T47D (cell line): ENCODE measurements around the gene TAF4.

Source experiments
- DNase-seq, 2 experiments: peaks; one replicate each; pipeline versions ENCODE4 v3.0.0 to v3.0.0-alpha.2; 2011 to 2012; ENCODE audit warnings: low read depth in 1 of 2, low spot score in 1 of 2
- JUND ChIP-seq: IDR thresholded peaks from 2 replicates; pipeline ENCODE4 v1.6.1; 2012; ENCODE audit warnings: low read depth
- in situ Hi-C: cut with HindIII; loops from 2 replicates; pipeline ENCODE4 v1.10.0; 2016; ENCODE audit warnings: low sequenced_read_pairs, low pct_unique_long_range_greater_than_20kb

The TAF4 gene

GRCh38 chr20:61927193-61927825 lies 138.4 kb downstream of the TAF4 start:
- DNase-seq: no peak
- no peak for TF ChIP-seq JUND
- in situ Hi-C loops: no loop called here

GRCh38 chr20:61926796-61927192 lies 138.9 kb downstream of the TAF4 start:
- TF ChIP-seq JUND: no peak
- in situ Hi-C loops: no loop called here
- no peak for DNase-seq

GRCh38 chr20:61926253-61926613 lies 139.4 kb downstream of the TAF4 start:
- TF ChIP-seq JUND: no peak
- no peak for DNase-seq
- in situ Hi-C loops: no loop called here

GRCh38 chr20:61925555-61926252 lies 140.0 kb downstream of the TAF4 start:
- peak in 1 of 2 experiments; percentile 32 for DNase-seq
- in situ Hi-C loops: no loop called here
- TF ChIP-seq JUND: no peak

GRCh38 chr20:61924858-61925554 lies 140.7 kb downstream of the TAF4 start:
- TF ChIP-seq JUND: no peak
- in situ Hi-C loops: no loop called here
- no peak for DNase-seq
